Esophagus (tissue), 2 donors: Measurements from ENCODE around the gene MYBPC2. TPM values are rescaled to one million over a fixed set of nuclear protein-coding genes. Genes with fewer than 3 reads are reported as not detected.
A peak's percentile ranks its signal among the peaks of the same experiment; 100 is the strongest.

ENCODE experiments used
- H3K27ac ChIP-seq, 2 donors: one replicate each; pipeline ENCODE4 v1.5.1; 2013; ENCODE audit warnings: low read depth in 2 of 2, mild to moderate bottlenecking in 2 of 2, inconsistent platforms in 1 of 2, low read length in 1 of 2, moderate library complexity in 1 of 2
- H3K27me3 ChIP-seq, 2 donors: one replicate each; pipeline ENCODE4 v1.6.1; 2013; ENCODE audit warnings: low read length in 2 of 2, control low read depth in 1 of 2, mild to moderate bottlenecking in 1 of 2; ENCODE audit not compliant: insufficient read depth in 2 of 2, control insufficient read depth in 1 of 2
- H3K36me3 ChIP-seq, 2 donors: one replicate each; pipeline ENCODE4 v1.6.1; 2013; ENCODE audit warnings: low read length in 1 of 2; ENCODE audit not compliant: control insufficient read depth in 2 of 2, insufficient read depth in 2 of 2
- H3K4me1 ChIP-seq, 2 donors: one replicate each; pipeline ENCODE4 v1.6.1; 2013; ENCODE audit warnings: low read length in 1 of 2; ENCODE audit not compliant: control insufficient read depth in 2 of 2, insufficient read depth in 2 of 2
- H3K4me3 ChIP-seq, 2 donors: one replicate each; pipeline ENCODE4 v1.5.1; 2013; ENCODE audit warnings: low read length in 2 of 2, mild to moderate bottlenecking in 2 of 2, low read depth in 1 of 2, moderate library complexity in 1 of 2
- H3K9me3 ChIP-seq, 2 donors: one replicate each; pipeline ENCODE4 v1.6.1; 2013; ENCODE audit warnings: mild to moderate bottlenecking in 2 of 2, low read depth in 1 of 2, low read length in 1 of 2, moderate library complexity in 1 of 2; ENCODE audit not compliant: control insufficient read depth in 2 of 2, insufficient read depth in 1 of 2
- WGBS, 2 donors: extraction: QIAGEN DNeasy Blood & Tissue Kit; methylation state at CpG; one replicate each; pipeline ENCODE4 v1.1.7; 2013; 5-methylcytosine and 5-hydroxymethylcytosine counted together
- polyA plus RNA-seq, 2 donors: library from polyadenylated mRNA; stranded (reverse); fragments of 200-250 nt; gene quantifications; one replicate each; pipeline ENCODE4 v1.2.3, GENCODE V29; 2013
- donor health status: healthy with polysubstance abuse.
- donor health status: Bipolar disorder and iron deficiency.

The MYBPC2 gene
- polyA plus RNA-seq, 2 donors, result 0.12 TPM; not detected in 1

- H3K4me3 ChIP-seq, result no peak overlapping the region
- H3K4me1 ChIP-seq, result peaks cover 0 to 4% of the 10 kb centered on the region in 2 donors
- 64 to 91% methylated on average over 7 of the region's 7 CpGs for WGBS, 2 donors
- no peaks in the 10 kb centered on the region for H3K36me3 ChIP-seq
- H3K27ac ChIP-seq, result no peak overlapping the region
- no peaks in the 10 kb centered on the region for H3K27me3 ChIP-seq
- no peaks in the 10 kb centered on the region for H3K9me3 ChIP-seq
These were observed 7.1 kb upstream of the MYBPC2 start for GRCh38 chr19:50425581-50425980.

GRCh38 chr19:50427318-50427925, 5.3 kb upstream of the MYBPC2 start:
- peaks cover 0 to 4% of the 10 kb centered on the region in 2 donors for H3K4me1 ChIP-seq
- H3K36me3 ChIP-seq, result no peaks in the 10 kb centered on the region
- no peaks in the 10 kb centered on the region for H3K27me3 ChIP-seq
- no peaks in the 10 kb centered on the region for H3K9me3 ChIP-seq
- peak overlapping the region; percentile 17 to 27 for H3K4me3 ChIP-seq
- peak overlapping the region in 1 of 2 donors; percentile 17 for H3K27ac ChIP-seq
- WGBS, 2 donors, result 76 to 86% methylated on average over 24 to 26 of the region's 26 CpGs

GRCh38 chr19:50427997-50428425, 4.7 kb upstream of the MYBPC2 start:
- H3K9me3 ChIP-seq, result no peaks in the 10 kb centered on the region
- 8 to 11% methylated on average over 37 to 38 of the region's 38 CpGs for WGBS, 2 donors
- H3K36me3 ChIP-seq, result no peaks in the 10 kb centered on the region
- H3K27me3 ChIP-seq, result no peaks in the 10 kb centered on the region
- peak overlapping the region; percentile 17 to 27 for H3K4me3 ChIP-seq
- H3K27ac ChIP-seq, result peak overlapping the region in 1 of 2 donors; percentile 17
- H3K4me1 ChIP-seq, result peaks cover 0 to 4% of the 10 kb centered on the region in 2 donors

GRCh38 chr19:50428772-50429463, 3.8 kb upstream of the MYBPC2 start:
- H3K4me3 ChIP-seq, result no peak overlapping the region

GRCh38 chr19:50430888-50431342, 1.8 kb upstream of the MYBPC2 start:
- Histone ChIP-seq H3K27me3 (no peaks in the 10 kb centered on the region), H3K4me3 (peak overlapping the region in 1 of 2 donors; percentile 62), H3K27ac (no peak overlapping the region), H3K9me3 (no peaks in the 10 kb centered on the region), H3K36me3 (no peaks in the 10 kb centered on the region), H3K4me1 (peaks cover 0 to 4% of the 10 kb centered on the region in 2 donors)
- WGBS, 2 donors, result 33% methylated on average over 13 of the region's 13 CpGs

More at GRCh38 chr19:50428772-50429463, 3.8 kb upstream of the MYBPC2 start:
- Histone ChIP-seq H3K9me3 (no peaks in the 10 kb centered on the region), H3K4me1 (peaks cover 0 to 4% of the 10 kb centered on the region in 2 donors), H3K27ac (no peak overlapping the region), H3K36me3 (no peaks in the 10 kb centered on the region), H3K27me3 (no peaks in the 10 kb centered on the region)
- WGBS, 2 donors, result 84% methylated on average over 7 of the region's 7 CpGs

- H3K27me3 ChIP-seq, result no peaks in the 10 kb centered on the region
- no peaks in the 10 kb centered on the region for H3K36me3 ChIP-seq
- WGBS, 2 donors, result 1 to 2% methylated on average over 47 to 54 of the region's 54 CpGs
- H3K9me3 ChIP-seq, result no peaks in the 10 kb centered on the region
- H3K27ac ChIP-seq, result peak overlapping the region; percentile 62 to 68
- peak overlapping the region; percentile 56 to 62 for H3K4me3 ChIP-seq
- H3K4me1 ChIP-seq, result peaks cover 0 to 4% of the 10 kb centered on the region in 2 donors
These were observed 1.1 kb upstream of the MYBPC2 start for GRCh38 chr19:50431343-50432220.

- Histone ChIP-seq H3K9me3 (peaks cover 0 to 2% of the 10 kb centered on the region in 2 donors), H3K4me1 (no peaks in the 10 kb centered on the region), H3K36me3 (no peaks in the 10 kb centered on the region), H3K4me3 (no peak overlapping the region), H3K27ac (no peak overlapping the region), H3K27me3 (no peaks in the 10 kb centered on the region)
- 75 to 84% methylated on average over 19 of the region's 19 CpGs for WGBS, 2 donors
These were observed 799 bp downstream of the MYBPC2 start for GRCh38 chr19:50433201-50434180.

- Histone ChIP-seq H3K27ac (no peak overlapping the region), H3K27me3 (no peaks in the 10 kb centered on the region), H3K4me1 (no peaks in the 10 kb centered on the region), H3K36me3 (no peaks in the 10 kb centered on the region), H3K4me3 (no peak overlapping the region), H3K9me3 (peaks cover 0 to 2% of the 10 kb centered on the region in 2 donors)
- WGBS, 2 donors, result 30 to 46% methylated on average over 12 of the region's 12 CpGs
These were observed 1.8 kb downstream of the MYBPC2 start for GRCh38 chr19:50434525-50434924.
